Medulla oblongata (tissue), 1 donor: ENCODE measurements around the gene ADGRE3.

Experiments
- DNase-seq: peaks from one replicate; pipeline ENCODE4 v3.0.0-alpha.2; 2015; ENCODE audit errors: extremely low spot score

Gene ADGRE3

DNA sequence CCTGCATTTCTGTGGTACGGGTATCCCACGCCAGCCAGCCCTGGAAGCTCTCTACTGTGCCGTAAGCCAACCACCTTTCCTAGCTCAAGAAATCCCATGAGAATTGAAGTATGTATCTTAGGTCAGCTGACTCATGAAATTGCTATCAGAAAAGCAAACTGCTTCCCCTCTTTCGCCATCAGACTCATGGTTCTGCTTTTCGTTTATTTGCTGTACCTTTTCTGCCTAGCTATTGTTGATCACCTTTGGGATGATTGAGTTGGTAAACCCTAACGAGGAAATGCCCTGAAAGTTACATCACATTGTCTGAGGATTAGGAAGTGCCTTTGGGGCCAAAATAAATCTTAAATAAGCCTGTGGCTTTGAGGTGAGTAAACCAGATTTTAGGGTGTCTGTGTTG, at the start of gene ADGRE3:
Gene ADGRE3 (minus strand): TSS at position 81 of the 400 bp plus-strand sequence. CDS start 74 bp downstream, at position 7.
- peak; percentile 24 for DNase-seq

GRCh38 chr19:14722127-14722526, 47.5 kb upstream of the ADGRE3 start:
- no peak for DNase-seq

GRCh38 chr19:14719162-14719561, 44.5 kb upstream of the ADGRE3 start:
- DNase-seq = no peak

DNA sequence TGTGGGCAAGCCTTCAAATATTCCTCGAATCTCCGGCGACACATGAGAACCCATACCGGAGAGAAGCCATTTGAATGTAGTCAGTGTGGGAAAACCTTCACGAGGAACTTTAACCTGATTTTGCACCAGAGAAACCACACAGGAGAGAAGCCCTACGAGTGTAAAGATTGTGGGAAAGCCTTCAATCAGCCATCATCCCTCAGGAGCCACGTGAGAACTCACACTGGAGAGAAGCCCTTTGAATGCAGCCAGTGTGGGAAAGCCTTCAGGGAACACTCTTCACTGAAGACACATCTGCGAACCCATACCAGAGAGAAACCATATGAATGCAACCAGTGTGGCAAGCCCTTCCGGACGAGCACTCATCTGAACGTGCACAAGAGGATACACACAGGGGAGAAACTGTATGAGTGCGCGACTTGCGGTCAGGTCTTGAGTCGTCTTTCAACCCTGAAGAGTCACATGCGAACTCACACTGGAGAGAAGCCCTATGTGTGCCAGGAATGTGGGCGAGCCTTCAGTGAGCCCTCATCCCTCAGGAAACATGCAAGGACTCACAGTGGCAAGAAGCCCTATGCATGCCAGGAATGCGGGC, 44.0 kb upstream of the ADGRE3 start:
- no peak for DNase-seq

DNA sequence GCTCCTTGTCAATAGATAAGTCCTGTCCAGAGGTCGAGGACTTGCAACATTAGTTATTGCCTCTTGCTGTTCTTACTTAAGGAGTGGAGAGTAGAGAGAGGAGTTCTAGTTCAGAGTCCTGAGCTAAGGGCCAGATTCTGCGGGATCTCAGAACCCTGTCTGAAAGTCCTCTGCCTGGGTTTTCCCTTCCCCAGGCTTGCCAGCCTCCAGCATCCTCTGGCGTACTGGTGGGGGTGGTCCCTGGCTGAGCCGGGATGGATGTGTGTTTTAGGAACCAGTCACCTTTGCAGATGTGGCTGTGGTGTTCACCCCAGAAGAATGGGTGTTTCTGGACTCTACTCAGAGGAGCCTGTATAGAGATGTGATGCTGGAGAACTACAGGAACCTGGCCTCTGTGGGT, 41.2 kb upstream of the ADGRE3 start:
- DNase-seq = no peak

GRCh38 chr19:14704450-14704849, 29.8 kb upstream of the ADGRE3 start:
- no peak for DNase-seq

GRCh38 chr19:14703833-14704232, 29.2 kb upstream of the ADGRE3 start:
- DNase-seq = no peak

DNA sequence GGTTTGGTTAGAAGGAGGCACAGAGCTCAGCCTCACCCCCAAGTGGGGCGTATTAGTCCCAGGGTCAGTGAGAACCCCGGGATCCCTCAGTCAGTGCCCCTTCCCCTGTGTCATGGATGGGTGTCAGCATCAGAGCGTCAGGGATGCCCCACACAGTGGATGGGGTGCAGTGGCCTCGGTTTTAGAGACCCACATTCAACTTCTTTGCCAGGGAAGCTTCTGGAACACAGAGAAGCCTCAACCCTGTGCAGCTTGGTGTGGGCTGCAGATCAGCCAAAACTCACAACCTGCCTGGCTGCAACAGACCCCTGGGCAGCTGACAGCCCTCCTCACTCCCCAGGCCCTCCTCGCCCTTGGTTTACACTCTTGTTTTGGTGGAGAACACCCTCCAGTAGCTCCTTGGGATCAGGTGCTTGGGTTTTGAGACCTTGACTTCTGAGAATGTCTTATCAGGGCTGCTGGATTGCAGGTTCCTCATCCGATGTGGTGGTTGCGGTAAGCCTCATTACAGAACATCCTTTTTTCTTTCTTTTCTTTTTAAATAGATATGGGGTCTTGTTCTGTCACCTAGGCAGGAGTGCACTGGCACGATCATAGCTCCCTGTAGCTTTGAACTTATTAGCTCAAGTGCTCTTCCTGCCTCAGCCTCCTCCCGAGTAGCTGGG, 26.2 kb upstream of the ADGRE3 start:
- DNase-seq = no peak

GRCh38 chr19:14699641-14700040, 25.0 kb upstream of the ADGRE3 start:
- no peak for DNase-seq

DNA sequence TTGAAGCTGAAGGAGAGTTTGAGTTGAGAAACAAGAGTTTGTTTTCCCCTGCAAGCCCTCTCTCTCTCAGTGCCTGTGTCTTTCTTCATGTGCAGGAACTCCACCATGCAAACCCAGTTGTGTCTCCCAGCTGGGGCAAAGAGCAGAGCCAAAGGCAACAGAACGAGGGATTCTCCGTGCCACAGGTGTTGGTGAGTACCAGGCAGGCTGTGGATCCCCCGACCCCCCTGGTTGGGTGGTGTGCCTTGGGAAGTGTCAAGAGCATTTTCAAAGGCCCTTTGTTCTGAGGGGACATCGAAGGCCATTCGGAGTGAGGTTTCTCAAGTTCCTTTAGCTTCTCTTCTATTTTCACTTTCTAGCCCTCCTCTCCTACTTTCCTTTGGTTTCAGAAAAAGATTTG, 20.8 kb upstream of the ADGRE3 start:
- DNase-seq = no peak

GRCh38 chr19:14694641-14695266, 20.1 kb upstream of the ADGRE3 start:
- no peak for DNase-seq

DNA sequence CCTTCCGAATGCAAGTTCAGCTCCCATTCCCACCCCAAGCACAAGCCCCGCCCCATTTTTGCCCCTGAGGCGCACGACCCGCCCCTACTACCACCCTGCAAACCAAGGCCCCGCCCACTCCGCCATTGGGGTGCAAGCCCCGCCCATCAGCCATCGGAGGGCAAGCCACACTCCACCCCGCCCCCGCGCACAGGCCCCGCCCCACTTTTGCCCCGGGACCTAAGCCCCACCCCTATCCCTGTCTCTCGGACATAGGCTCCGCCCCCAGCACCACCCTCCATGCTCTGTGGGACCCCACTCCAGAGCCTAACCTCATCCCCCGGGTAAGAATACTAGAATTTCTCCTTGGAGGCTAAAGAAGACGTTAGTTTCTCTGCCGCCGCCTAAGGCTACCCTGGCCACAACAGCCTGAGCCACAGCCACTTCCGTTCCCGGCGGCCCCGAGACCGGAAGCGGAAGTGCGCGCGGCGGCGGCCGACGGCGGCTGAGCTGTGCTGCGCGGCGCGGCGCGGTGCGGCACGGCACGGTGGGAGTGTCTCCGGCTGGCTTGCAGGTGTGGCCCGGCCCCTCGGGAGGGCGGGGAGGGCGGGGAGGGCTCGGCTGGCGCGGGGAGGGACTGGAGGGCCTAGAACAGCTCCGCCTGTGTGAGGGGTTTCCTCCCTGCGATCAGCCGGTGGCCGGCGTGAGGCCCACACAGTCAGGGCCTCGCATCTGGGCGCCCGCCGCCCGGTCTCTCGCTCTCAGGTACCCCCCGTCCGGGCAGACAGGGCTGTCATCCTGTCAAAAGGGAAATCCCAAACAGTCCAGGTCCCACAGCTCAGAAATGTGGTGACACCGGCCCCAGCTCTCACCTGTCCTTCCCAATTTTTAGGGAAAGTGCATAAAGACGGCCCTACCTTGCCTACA, 15.2 kb upstream of the ADGRE3 start, which contains the start of gene ZNF333:
Gene ZNF333 (plus strand): TSS at position 451 of the 906 bp plus-strand sequence. CDS start 3,444 bp downstream, outside the sequence.
- peak; percentile 94 for DNase-seq

DNA sequence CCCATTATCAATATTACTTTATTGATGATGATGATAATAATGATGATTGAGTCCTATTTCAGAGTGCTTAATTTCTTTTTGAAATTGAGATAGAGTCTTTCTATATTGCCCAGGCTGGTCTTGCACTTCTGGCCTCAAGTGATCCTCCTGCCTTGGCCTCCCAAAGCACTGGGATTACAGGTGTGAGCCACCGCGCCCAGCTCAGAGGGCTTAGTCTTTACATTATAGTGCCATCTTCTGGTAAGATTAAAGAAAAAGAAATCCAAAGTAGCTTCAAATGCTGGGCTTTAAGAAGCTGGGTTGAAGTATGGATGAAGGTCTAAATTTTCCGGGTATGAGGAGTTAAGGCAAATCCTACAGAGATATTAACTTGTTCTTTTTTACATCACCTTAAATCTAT, 11.8 kb upstream of the ADGRE3 start:
- DNase-seq = no peak

- no peak for DNase-seq
Measured at GRCh38 chr19:14683439-14683838, 8.8 kb upstream of the ADGRE3 start.

DNA sequence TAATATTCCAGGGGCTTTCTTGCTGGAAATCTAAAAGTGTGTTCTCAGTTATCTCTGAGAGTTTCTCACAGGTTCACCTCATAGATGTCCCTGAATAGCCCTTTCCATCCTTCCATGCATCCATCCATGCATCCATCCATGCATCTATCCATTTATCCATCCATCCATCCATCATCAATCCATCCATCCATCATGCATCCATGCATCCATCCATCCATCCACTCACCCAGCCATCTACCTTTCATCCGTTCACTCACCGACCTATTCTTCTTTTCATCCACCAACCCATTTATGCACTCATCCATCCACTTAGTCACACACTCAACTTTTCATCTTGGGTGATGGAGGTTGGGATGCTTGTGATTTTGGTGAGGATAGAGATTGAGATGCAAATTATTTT, 7.4 kb upstream of the ADGRE3 start:
- no peak for DNase-seq

GRCh38 chr19:14678199-14678598, 3.6 kb upstream of the ADGRE3 start:
- DNase-seq = no peak

DNA sequence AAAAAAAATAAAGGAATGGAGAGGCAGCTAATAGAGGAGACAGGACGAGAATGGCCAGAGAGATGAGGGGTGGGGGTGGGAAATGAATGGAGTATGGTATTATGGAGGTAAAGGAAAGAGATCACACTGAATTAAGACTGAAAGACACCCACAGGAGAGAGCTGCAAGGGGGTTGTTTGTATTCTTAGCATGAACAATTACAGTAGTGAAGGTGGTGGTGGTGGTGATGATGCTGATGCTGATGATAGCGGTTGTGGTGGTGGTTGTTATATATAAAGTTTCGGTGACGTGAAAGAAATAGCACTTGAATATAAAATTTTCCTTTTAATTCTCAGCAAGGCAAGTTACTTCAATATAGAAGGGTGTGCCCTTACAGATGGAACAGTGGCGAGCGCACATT, 2.8 kb upstream of the ADGRE3 start:
- DNase-seq = no peak

- no peak for DNase-seq
Measured at GRCh38 chr19:14676762-14677161, 2.1 kb upstream of the ADGRE3 start.

GRCh38 chr19:14673088-14673487, 1.6 kb downstream of the ADGRE3 start:
- no peak for DNase-seq

DNA sequence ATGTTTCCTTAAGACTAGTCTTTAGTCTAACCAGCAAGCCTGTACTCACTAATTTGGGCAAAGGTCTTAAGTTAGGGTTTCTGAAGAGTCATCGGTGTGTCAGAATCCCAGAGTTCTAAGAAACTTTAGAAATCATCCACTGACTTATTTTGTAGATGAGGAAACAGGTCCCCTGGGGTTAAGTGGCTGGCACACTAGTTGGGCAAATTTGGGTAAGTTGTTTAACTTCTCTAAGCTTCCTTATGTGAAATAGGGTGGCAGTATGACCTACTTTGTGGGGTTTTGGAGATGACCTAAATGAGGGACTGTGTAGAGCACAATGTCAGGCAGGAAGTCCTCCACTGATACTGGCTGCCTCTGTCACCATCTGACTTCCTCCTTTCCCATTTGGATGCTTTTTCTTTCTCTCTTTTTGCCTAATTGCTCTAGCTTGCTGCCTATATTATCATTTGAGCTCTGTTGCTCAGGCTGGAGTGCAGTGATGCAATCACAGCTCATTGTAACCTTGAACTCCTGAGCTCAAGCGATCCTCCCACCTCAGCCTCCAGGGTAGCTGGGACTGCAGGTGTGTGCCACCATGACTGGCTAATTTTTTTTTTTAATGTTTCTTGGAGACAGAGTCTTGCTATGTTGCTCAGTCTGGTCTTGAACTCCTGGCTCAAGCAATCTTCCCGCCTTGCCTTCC, 2.3 kb downstream of the ADGRE3 start:
- peak; percentile 14 for DNase-seq

- DNase-seq = no peak
Measured at GRCh38 chr19:14670408-14670807, 4.2 kb downstream of the ADGRE3 start.

GRCh38 chr19:14669940-14670339, 4.7 kb downstream of the ADGRE3 start:
- no peak for DNase-seq
